Body of pancreas (tissue), 4 donors: ENCODE measurements around the gene TMEM213.

Experiments used
- POLR2A ChIP-seq, 3 donors: fragments of 450-650 bp; IDR thresholded peaks; one replicate each; pipeline ENCODE4 v1.6.1; 2016; ENCODE audit warnings: antibody characterized with exemption in 3 of 3, mild to moderate bottlenecking in 2 of 3
- TF ChIP-seq, protein P1 (sequence below), 7 experiments: fragments of 450-650 bp in 4 of 7; fragments of 200-600 bp in 3 of 7; sonication (generic) in 3 of 7; IDR thresholded peaks; one replicate each; pipeline ENCODE4 v1.5.1; 2016 to 2019; ENCODE audit warnings: antibody characterized with exemption in 7 of 7

DNA sequence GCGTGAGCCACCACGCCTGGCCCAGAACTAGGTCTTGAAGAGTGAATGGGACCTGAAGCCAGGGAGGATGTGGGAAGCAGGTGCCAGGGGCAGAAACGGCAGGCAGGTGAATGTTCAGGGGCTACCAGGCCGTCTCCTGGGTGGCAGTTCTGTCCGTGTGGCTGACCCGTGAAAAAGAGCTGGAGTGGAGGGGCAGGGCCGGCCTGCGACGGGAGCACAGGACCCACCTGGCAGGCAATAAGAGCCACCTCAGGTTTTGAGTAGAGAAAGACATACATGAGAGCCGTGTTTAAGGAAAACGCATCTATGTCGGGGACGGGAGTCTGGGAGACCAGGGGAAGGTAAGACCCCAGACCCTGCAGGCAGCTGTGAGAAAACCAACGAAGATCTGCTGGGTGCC, 70.9 kb downstream of the TMEM213 start:
- TF ChIP-seq, protein P1, sequence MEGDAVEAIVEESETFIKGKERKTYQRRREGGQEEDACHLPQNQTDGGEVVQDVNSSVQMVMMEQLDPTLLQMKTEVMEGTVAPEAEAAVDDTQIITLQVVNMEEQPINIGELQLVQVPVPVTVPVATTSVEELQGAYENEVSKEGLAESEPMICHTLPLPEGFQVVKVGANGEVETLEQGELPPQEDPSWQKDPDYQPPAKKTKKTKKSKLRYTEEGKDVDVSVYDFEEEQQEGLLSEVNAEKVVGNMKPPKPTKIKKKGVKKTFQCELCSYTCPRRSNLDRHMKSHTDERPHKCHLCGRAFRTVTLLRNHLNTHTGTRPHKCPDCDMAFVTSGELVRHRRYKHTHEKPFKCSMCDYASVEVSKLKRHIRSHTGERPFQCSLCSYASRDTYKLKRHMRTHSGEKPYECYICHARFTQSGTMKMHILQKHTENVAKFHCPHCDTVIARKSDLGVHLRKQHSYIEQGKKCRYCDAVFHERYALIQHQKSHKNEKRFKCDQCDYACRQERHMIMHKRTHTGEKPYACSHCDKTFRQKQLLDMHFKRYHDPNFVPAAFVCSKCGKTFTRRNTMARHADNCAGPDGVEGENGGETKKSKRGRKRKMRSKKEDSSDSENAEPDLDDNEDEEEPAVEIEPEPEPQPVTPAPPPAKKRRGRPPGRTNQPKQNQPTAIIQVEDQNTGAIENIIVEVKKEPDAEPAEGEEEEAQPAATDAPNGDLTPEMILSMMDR (IDR thresholded peaks at IDR 0.05) = no peak
- TF ChIP-seq POLR2A (IDR thresholded peaks at IDR 0.05) = no peak
